ENCODE data around the gene LPCAT1. TPM values are rescaled to one million over a fixed set of nuclear protein-coding genes. Genes with fewer than 3 reads are reported as not detected.

The LPCAT1 gene
- total RNA-seq, 1 donor from 2014 or later: 11.0 TPM

DNA sequence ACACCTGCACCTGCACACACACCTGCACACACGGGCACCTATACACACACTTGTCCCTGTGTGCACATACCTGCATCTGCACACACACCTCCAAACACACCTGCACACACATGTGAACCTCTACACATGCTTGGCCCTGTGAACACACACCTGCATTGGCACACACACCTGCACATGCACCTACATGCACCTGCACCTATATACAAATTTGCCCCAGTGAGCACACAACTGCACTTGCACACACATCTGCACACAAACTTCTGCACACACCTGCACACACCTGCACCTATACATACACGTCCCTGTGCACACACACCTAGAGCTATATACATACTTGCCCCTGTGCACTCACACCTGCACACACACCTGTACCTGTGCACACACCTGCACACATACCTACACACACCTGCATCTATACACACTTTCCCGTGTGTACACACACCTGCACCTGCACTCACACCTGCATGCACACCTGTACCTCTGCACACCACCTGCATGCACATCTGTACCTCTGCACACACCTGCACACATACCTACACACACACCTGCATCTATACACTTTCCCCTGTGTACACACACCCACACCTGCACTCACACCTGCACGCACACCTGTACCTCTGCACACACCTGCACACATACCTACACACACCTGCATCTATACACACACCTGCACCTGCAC is 21.5 kb upstream of the LPCAT1 start:
- Histone ChIP-seq H3K27ac (replicated peaks) (no peak overlapping the region), H3K9me3 (replicated peaks) (no peaks in the 10 kb centered on the region), H3K4me3 (no peak overlapping the region), H3K27me3 (ENCODE audit: low read depth) (no peaks in the 10 kb centered on the region), H3K36me3 (no peaks in the 10 kb centered on the region), H3K4me1 (peaks cover 10% of the 10 kb centered on the region)
- TF ChIP-seq, protein P1, sequence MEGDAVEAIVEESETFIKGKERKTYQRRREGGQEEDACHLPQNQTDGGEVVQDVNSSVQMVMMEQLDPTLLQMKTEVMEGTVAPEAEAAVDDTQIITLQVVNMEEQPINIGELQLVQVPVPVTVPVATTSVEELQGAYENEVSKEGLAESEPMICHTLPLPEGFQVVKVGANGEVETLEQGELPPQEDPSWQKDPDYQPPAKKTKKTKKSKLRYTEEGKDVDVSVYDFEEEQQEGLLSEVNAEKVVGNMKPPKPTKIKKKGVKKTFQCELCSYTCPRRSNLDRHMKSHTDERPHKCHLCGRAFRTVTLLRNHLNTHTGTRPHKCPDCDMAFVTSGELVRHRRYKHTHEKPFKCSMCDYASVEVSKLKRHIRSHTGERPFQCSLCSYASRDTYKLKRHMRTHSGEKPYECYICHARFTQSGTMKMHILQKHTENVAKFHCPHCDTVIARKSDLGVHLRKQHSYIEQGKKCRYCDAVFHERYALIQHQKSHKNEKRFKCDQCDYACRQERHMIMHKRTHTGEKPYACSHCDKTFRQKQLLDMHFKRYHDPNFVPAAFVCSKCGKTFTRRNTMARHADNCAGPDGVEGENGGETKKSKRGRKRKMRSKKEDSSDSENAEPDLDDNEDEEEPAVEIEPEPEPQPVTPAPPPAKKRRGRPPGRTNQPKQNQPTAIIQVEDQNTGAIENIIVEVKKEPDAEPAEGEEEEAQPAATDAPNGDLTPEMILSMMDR (IDR thresholded peaks at IDR 0.05; ENCODE audit: borderline replicate concordance): no peak
- intact Hi-C loops (cut with micrococcal nuclease): no loop called here
- DNase-seq: no peak

DNA sequence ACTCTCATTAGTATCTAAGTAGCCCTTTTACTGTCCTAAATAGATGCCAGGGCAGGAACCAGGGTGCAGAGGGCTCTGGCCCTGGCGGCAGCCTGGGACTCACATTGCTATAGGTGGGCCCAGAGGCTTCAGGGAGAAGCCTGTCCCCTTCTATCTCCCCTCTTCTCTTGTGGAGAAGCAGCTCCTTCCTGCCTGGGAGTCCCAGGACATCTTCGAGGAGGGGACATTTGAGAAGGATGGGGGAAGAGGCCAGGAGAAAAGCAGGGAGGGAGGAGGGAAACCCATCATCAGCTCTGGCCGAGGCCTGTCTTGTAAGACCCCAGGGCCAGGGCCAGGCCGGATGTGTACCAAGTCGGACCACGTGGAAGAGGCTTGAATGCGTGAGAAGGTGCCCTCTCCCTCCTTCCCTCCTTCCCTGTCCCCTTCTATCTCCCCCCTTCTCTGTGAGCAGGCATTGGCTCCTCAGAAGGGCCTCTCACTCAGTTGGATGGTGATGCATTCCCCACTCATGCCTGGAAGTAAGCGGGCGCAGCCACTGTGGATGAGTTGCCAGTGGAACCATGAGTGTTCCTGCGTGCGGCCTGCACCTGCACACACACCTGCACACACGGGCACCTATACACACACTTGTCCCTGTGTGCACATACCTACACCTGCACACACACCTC is 20.7 kb upstream of the LPCAT1 start:
- intact Hi-C loops (cut with micrococcal nuclease): no loop called here
- DNase-seq: no peak

DNA sequence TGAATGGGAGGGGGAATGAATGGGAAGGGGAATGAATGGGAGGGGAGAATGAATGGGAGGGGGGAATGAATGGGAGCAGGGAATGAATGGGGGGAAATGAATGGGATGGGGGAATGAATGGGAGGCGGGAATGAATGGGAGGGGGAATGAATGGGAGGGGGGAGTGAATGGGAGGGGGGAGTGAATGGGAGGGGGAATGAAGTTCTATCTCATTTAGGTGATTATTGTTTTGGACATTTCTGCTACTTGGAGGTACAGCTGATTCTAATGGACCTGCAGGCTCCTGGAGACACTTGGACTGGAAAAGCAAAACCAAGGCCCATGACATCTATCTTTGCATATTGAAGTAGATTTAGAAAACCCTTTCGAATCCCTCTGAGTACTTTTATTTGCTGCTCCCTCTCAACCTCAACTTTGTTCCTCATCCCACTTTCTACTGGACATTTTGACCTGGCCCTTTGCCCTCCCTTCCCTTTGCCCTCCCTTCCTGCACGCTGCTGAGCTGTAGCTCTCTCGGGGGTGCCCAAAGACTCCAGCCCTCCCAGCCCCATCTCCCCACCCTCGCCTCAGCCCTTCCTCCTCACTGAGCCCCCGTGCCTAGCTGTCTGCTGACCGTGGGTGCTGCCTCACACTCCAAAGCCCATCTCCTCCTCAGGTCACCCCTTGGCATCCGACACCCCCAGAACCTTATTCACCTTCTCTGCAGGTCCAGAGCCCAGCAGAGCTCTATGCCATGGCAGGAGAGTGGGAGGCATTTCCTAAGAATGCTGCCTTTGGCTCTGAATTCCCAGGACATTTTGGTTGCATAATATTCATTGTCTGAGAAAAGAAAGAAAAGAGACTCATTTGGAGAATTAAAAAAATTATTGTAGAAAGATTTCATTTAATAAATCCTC is 19.9 kb upstream of the LPCAT1 start:
- Histone ChIP-seq H3K27me3 (ENCODE audit: low read depth) (no peaks in the 10 kb centered on the region), H3K9me3 (replicated peaks) (no peaks in the 10 kb centered on the region), H3K27ac (replicated peaks) (no peak overlapping the region), H3K4me3 (no peak overlapping the region), H3K36me3 (no peaks in the 10 kb centered on the region), H3K4me1 (peaks cover 10% of the 10 kb centered on the region)
- no peak for DNase-seq
- TF ChIP-seq, protein P1 (IDR thresholded peaks at IDR 0.05; ENCODE audit: borderline replicate concordance): no peak
- intact Hi-C loops (cut with micrococcal nuclease): no loop called here

More for the DNA sequence above, 20.7 kb upstream of the LPCAT1 start:
- Histone ChIP-seq H3K9me3 (replicated peaks) (no peaks in the 10 kb centered on the region), H3K36me3 (no peaks in the 10 kb centered on the region), H3K4me3 (no peak overlapping the region), H3K4me1 (peaks cover 10% of the 10 kb centered on the region), H3K27ac (replicated peaks) (no peak overlapping the region), H3K27me3 (ENCODE audit: low read depth) (no peaks in the 10 kb centered on the region)
- TF ChIP-seq, protein P1 (IDR thresholded peaks at IDR 0.05; ENCODE audit: borderline replicate concordance): no peak

DNA sequence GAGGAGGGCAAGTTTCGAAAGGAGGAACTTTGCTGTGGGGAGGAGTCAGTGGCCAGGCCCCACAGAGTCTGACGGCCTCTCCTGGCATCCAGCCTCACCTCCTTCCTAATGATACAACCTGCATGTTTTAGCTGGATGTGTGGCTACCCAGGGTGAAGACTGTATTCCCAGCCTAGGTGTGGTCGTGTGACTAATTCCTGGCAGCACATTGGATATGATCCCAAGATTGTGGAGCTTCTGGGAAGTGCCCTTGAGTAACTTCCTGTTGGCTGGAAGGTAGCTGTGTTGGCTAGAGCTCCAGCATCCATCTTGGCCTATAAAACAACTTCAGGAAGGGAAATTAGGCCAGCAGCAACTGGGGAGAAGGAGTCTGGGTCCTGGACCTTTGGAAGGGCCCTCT is 19.0 kb upstream of the LPCAT1 start:
- TF ChIP-seq, protein P1 (IDR thresholded peaks at IDR 0.05; ENCODE audit: borderline replicate concordance): no peak
- Histone ChIP-seq H3K27ac (replicated peaks) (peak overlapping the region; percentile 38), H3K4me1 (peaks cover 10% of the 10 kb centered on the region), H3K4me3 (no peak overlapping the region), H3K36me3 (no peaks in the 10 kb centered on the region), H3K9me3 (replicated peaks) (no peaks in the 10 kb centered on the region), H3K27me3 (ENCODE audit: low read depth) (no peaks in the 10 kb centered on the region)
- intact Hi-C loops (cut with micrococcal nuclease): no loop called here
- DNase-seq: no peak

DNA sequence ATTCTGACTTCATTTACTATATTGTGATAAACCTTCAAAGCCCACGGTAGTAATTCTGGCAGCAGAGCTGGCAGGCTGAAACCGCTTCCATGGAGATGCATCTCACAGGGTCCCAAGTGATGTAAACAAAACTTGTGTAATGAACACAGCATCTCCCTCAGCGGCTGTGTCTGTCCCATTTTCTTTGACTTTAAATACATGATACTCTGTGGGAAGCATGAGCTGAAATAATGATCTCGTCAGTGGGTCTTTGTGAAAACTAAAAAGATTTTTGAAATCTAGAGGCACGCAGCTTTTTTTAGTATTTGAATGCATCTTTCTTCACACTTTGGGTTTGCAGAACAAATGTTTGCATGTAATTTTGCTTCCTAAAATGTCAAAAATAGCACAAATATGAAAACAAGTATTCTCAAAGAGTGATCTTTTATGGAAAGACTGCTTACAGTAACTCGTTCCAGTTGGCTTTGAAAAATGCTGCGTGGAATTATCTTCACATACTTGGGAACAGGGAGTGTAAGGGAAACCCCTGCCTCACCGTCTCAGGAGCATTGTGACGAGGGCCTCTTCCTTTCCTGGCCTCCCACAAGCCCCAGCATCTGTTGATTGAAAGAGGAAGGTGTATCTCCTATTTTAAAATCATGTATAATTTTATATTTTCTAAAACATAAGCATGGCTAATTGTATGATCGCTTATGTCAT is 18.1 kb upstream of the LPCAT1 start:
- Histone ChIP-seq H3K4me3 (no peak overlapping the region), H3K4me1 (peaks cover 10% of the 10 kb centered on the region), H3K27me3 (ENCODE audit: low read depth) (no peaks in the 10 kb centered on the region), H3K9me3 (replicated peaks) (no peaks in the 10 kb centered on the region), H3K27ac (replicated peaks) (peak overlapping the region; percentile 38), H3K36me3 (no peaks in the 10 kb centered on the region)
- DNase-seq: no peak
- intact Hi-C loops (cut with micrococcal nuclease): no loop called here
- TF ChIP-seq, protein P1 (IDR thresholded peaks at IDR 0.05; ENCODE audit: borderline replicate concordance): no peak
